ENCODE results near the gene FNDC10. TPM values are rescaled to one million over a fixed set of nuclear protein-coding genes. Genes with fewer than 3 reads are reported as not detected.

The FNDC10 gene
- total RNA-seq, 4 donors from 2014 or later, result 1.4 to 3.0 (median 2.0) TPM

DNA sequence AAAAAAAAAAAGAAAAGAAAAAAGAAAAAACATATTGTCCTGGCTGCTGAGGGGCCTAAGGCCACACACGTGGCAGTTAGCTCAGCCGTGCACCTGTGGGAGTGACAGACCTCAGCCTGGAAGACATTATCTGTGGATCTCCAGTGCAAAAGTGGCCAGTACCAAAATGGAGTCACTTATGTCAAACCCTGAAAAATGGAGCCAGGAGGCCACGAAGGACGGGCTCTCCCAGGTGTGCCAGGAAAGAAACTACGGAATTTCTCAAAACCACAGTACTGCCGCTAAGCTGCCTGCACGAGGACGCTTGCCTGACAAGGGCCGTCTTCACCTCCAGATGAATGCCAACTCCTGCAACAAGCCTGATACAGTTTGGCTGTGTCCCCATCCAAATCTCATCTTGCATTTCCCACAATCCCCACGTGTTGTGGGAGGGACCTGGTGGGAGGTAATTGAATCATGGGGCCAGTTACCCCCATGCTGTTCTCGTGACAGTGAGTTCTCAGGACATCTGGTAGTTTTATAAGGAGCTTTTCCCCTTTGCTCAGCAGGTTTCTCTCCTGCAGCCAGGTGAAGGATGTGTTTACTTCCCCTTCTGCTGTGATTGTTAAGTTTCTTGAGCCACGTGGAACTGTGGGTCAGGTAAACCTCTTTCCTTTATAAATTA lies 10.0 kb upstream of the FNDC10 start:
- H3K27me3 ChIP-seq, result no peaks in the 10 kb centered on the region
- H3K27ac ChIP-seq, result no peak overlapping the region
- H3K36me3 ChIP-seq, result no peaks in the 10 kb centered on the region
- TF ChIP-seq EP300 (IDR thresholded peaks at IDR 0.05), result no peak
- TF ChIP-seq, protein P1, sequence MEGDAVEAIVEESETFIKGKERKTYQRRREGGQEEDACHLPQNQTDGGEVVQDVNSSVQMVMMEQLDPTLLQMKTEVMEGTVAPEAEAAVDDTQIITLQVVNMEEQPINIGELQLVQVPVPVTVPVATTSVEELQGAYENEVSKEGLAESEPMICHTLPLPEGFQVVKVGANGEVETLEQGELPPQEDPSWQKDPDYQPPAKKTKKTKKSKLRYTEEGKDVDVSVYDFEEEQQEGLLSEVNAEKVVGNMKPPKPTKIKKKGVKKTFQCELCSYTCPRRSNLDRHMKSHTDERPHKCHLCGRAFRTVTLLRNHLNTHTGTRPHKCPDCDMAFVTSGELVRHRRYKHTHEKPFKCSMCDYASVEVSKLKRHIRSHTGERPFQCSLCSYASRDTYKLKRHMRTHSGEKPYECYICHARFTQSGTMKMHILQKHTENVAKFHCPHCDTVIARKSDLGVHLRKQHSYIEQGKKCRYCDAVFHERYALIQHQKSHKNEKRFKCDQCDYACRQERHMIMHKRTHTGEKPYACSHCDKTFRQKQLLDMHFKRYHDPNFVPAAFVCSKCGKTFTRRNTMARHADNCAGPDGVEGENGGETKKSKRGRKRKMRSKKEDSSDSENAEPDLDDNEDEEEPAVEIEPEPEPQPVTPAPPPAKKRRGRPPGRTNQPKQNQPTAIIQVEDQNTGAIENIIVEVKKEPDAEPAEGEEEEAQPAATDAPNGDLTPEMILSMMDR (IDR thresholded peaks at IDR 0.05), result no peak
- no peak overlapping the region for H3K4me3 ChIP-seq
- H3K9me3 ChIP-seq, result no peaks in the 10 kb centered on the region
- WGBS, 2 donors, result 65 to 67% methylated on average over 12 of the region's 12 CpGs
- no peak for DNase-seq (ENCODE audit: low spot score in 2 of 2)
- peaks cover 0 to 35% (median 15%) of the 10 kb centered on the region in 4 donors for H3K4me1 ChIP-seq

DNA sequence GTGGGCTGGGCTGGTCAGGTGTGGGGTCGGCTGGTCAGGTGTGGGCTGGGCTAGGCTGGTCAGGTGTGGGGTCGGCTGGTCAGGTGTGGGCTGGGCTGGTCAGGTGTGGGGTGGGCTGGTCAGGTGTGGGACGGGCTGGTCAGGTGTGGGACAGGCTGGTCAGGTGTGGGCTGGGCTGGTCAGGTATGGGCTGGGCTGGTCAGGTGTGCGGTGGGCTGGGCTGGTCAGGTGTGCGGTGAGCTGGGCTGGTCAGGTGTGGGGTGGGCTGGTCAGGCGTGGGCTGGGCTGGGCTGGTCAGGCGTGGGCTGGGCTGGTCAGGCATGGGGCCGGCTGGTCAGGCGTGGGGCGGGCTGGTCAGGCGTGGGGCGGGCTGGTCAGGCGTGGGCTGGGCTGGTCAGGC lies 6.3 kb upstream of the FNDC10 start:
- no peaks in the 10 kb centered on the region for H3K9me3 ChIP-seq
- no peak overlapping the region for H3K4me3 ChIP-seq
- peaks cover 0 to 6% of the 10 kb centered on the region in 2 donors for H3K27me3 ChIP-seq
- peaks cover 0 to 8% (median 0%) of the 10 kb centered on the region in 4 donors for H3K4me1 ChIP-seq
- no peak for DNase-seq (ENCODE audit: low spot score in 2 of 2)
- TF ChIP-seq EP300 (IDR thresholded peaks at IDR 0.05) (no peak), POLR2A (IDR thresholded peaks at IDR 0.05) (no peak)
- TF ChIP-seq, protein P1 (IDR thresholded peaks at IDR 0.05), result no peak
- no peaks in the 10 kb centered on the region for H3K36me3 ChIP-seq
- H3K27ac ChIP-seq, result no peak overlapping the region
- 87 to 88% methylated on average over 7 of the region's 13 CpGs for WGBS, 2 donors

DNA sequence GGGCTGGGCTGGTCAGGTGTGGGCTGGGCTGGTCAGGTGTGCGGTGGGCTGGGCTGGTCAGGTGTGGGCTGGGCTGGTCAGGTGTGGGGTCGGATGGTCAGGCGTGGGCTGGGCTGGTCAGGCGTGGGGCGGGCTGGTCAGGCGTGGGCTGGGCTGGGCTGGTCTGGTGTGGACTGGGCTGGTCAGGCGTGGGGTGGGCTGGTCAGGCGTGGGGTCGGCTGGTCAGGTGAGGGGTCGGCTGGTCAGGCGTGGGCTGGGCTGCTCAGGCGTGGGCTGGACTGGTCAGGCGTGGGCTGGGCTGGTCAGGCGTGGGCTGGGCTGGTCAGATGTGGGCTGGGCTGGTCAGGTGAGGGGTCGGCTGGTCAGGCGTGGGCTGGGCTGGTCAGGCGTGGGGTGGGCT lies 5.8 kb upstream of the FNDC10 start:
- DNase-seq (ENCODE audit: low spot score in 2 of 2), result no peak
- no peaks in the 10 kb centered on the region for H3K36me3 ChIP-seq
- no peak overlapping the region for H3K27ac ChIP-seq
- H3K9me3 ChIP-seq, result no peaks in the 10 kb centered on the region
- H3K4me1 ChIP-seq, result peaks cover 0 to 5% (median 0%) of the 10 kb centered on the region in 4 donors
- no peak overlapping the region for H3K4me3 ChIP-seq
- peaks cover 0 to 11% of the 10 kb centered on the region in 2 donors for H3K27me3 ChIP-seq
- 83 to 85% methylated on average over 10 to 16 of the region's 17 CpGs for whole genome bisulfite sequencing, 2 donors
- TF ChIP-seq POLR2A (IDR thresholded peaks at IDR 0.05) (no peak), EP300 (IDR thresholded peaks at IDR 0.05) (no peak)

DNA sequence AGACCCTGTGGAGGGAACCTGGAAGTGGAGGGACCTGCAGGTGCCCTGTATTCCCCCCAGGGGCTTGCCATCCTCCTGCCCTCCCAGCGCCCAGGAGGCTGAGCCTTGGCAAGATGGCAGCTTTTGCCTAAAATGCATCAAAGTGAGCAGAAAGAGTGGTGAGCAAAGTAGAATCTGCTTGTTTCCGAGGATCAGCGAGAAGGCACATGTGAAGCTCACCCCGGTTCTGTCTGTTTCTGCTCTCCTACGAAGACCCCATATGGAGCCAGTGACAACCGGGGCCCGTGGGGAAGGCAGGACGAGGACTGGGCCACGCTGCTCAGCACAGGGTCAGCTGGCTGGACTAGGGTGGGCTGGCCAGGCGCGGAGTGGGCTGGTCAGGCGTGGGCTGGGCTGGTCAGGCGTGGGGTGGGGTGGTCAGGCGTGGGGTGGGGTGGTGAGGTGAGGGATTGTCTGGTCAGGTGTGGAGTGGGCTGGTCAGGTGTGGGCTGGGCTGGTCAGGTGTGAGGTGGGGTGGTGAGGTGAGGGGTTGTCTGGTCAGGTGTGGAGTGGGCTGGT lies 5.2 kb upstream of the FNDC10 start:
- WGBS, 2 donors, result 69 to 76% methylated on average over 11 to 14 of the region's 14 CpGs
- Histone ChIP-seq H3K9me3 (no peaks in the 10 kb centered on the region), H3K27me3 (peaks cover 0 to 17% of the 10 kb centered on the region in 2 donors), H3K4me1 (peaks cover 0 to 8% (median 3%) of the 10 kb centered on the region in 4 donors), H3K27ac (no peak overlapping the region), H3K36me3 (no peaks in the 10 kb centered on the region), H3K4me3 (no peak overlapping the region)
- no peak for DNase-seq (ENCODE audit: low spot score in 2 of 2)
- no peak for TF ChIP-seq EP300 (IDR thresholded peaks at IDR 0.05)
- TF ChIP-seq, protein P1 (IDR thresholded peaks at IDR 0.05), result no peak
- TF ChIP-seq POLR2A (IDR thresholded peaks at IDR 0.05), result no peak

DNA sequence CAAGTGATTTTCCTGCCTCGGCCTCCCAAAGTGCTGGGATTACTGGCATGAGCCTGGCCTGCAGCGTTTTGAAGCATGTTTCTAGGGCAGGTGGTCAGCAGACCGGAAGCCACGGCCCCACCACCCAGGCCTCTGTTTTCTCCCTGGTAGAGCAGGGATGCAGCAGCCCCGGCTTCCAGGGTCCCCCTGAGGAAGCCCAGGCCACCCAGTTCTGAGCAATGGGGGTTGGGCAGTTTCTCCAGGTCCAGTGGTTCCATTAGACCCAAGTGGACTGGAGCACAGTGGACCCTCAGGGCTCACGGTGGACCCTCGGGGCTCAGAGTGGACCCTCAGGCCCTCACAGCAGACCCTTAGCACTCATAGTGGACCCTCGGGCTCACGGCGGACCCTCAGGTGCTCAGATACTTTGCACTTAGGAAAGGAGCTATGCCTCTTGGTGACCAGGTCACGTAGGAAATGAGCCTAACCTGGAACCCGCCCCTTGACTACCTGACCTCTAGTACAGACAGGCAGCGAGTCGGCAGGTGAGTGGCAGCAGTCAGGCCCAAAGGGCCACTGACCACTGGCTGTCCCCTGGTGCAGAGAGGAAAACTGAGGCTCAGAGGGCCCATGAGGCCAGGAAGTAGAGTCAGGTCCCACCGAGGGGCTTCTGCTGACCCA lies 4.6 kb upstream of the FNDC10 start:
- Histone ChIP-seq H3K4me3 (no peak overlapping the region), H3K27ac (no peak overlapping the region), H3K36me3 (no peaks in the 10 kb centered on the region), H3K9me3 (no peaks in the 10 kb centered on the region), H3K27me3 (peaks cover 0 to 17% of the 10 kb centered on the region in 2 donors), H3K4me1 (peaks cover 0 to 9% (median 3%) of the 10 kb centered on the region in 4 donors)
- no peak for DNase-seq (ENCODE audit: low spot score in 2 of 2)
- no peak for TF ChIP-seq EP300 (IDR thresholded peaks at IDR 0.05)
- TF ChIP-seq, protein P1 (IDR thresholded peaks at IDR 0.05), result no peak
- no peak for TF ChIP-seq POLR2A (IDR thresholded peaks at IDR 0.05)
- 84% methylated on average over 13 to 15 of the region's 15 CpGs for WGBS, 2 donors
